Measurements from ENCODE around the gene MED4. TPM values are rescaled to one million over a fixed set of nuclear protein-coding genes. Genes with fewer than 3 reads are reported as not detected.

Gene MED4
- total and polyA plus RNA-seq, 9 of the 15 experiments (the other 6 are each of a cell fraction or from before 2014, with no cell fraction given), result 24.5 to 87.3 (median 58.3) TPM

- ChIA-PET POLR2A (no interaction called here), CTCF (ENCODE audit: low intra/inter-chr PET ratio) (interaction anchor here (0.5 to 0.6 kb wide), 2 partner anchors 93 to 1269 kb away, joined by 3 to 5 read pairs; no protein-coding TSS in a partner anchor)
- Histone ChIP-seq H3K4me2 (ENCODE audit: insufficient read depth, low read length) (no peak overlapping the region), H3K9me3 (replicated peaks; ENCODE audit: control insufficient read depth, insufficient read depth, low read depth, low read length) (no peaks in the 10 kb centered on the region), H3K27ac (ENCODE audit: extremely low read depth, low read depth, low read length) (no peak overlapping the region), H3K36me3 (ENCODE audit: control insufficient read depth, insufficient read depth, low read length) (peaks cover 24% of the 10 kb centered on the region; the same call in 2 of the 3 replicates), H2AFZ (ENCODE audit: low read depth, low read length) (no peak overlapping the region), H3K4me3 (no peak overlapping the region), H3K9me1 (ENCODE audit: control insufficient read depth, insufficient read depth, low read length) (no peaks in the 10 kb centered on the region), H3K79me2 (ENCODE audit: control insufficient read depth, insufficient read depth, low read length) (peaks cover 25% of the 10 kb centered on the region), H3K4me1 (replicated peaks in 1 of 2; ENCODE audit: control insufficient read depth in 2 of 2, insufficient read depth in 2 of 2, low read length in 2 of 2) (peaks cover 3 to 9% of the 10 kb centered on the region in 2 experiments; a peak in 4 of 5 replicates), H4K20me1 (replicated peaks; ENCODE audit: control insufficient read depth, insufficient read depth, low read length) (no peaks in the 10 kb centered on the region), H3K27me3 (ENCODE audit: control insufficient read depth in 2 of 2, insufficient read depth in 2 of 2, low read length in 2 of 2) (no peaks in the 10 kb centered on the region), H3K9ac (ENCODE audit: insufficient read depth in 1 of 2, low read depth in 2 of 2, low read length in 2 of 2) (no peak overlapping the region)
- peak; percentile 9; the same call in 1 of the 2 replicates for TF ChIP-seq ZNF316 (IDR thresholded peaks at IDR 0.05)
- no peak for TF ChIP-seq UBTF (IDR thresholded peaks at IDR 0.05; ENCODE audit: borderline replicate concordance in 1 of 2, low read depth in 2 of 2, low read length in 2 of 2)
- no peak for TF ChIP-seq ZNF212 (CRISPR knock-in tag; IDR thresholded peaks at IDR 0.05)
- TF ChIP-seq E2F3 (CRISPR knock-in tag; IDR thresholded peaks at IDR 0.05), result no peak
- no peak for TF ChIP-seq ZNF77 (CRISPR knock-in tag; IDR thresholded peaks at IDR 0.05)
- TF ChIP-seq KLF13 (tag; IDR thresholded peaks at IDR 0.05; ENCODE audit: borderline replicate concordance, low read depth), result no peak
- intact Hi-C loops (cut with micrococcal nuclease) (no loop called here), in situ Hi-C loops (cut with MboI) (no loop called here)
- ATAC-seq (no peak), DNase-seq (ENCODE audit: extremely low read depth in 1 of 4, low spot score in 3 of 4) (no peak), FAIRE-seq (no peak)
- BruUV-seq (replicated peaks), result no TSS peak
These were observed 54.9 kb downstream of the MED4 start for GRCh38 chr13:48040049-48040448.
